ENCODE data around the gene WDR81.

DNA sequence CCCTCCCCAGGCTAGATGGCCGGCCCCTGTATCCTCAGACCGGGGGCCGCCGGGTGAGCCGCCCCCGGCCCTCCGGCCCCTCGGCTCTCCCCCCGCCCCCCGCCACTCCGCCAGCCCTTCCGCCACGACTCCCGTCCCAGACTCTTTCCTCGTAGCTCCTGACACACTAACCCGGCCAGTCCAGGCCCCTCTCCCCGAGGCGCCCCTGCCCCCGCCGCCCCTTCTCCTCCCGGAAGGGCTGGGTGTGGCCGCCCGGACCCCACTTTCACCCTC lies 8.8 kb upstream of the WDR81 start:
- TF ChIP-seq, protein P1, sequence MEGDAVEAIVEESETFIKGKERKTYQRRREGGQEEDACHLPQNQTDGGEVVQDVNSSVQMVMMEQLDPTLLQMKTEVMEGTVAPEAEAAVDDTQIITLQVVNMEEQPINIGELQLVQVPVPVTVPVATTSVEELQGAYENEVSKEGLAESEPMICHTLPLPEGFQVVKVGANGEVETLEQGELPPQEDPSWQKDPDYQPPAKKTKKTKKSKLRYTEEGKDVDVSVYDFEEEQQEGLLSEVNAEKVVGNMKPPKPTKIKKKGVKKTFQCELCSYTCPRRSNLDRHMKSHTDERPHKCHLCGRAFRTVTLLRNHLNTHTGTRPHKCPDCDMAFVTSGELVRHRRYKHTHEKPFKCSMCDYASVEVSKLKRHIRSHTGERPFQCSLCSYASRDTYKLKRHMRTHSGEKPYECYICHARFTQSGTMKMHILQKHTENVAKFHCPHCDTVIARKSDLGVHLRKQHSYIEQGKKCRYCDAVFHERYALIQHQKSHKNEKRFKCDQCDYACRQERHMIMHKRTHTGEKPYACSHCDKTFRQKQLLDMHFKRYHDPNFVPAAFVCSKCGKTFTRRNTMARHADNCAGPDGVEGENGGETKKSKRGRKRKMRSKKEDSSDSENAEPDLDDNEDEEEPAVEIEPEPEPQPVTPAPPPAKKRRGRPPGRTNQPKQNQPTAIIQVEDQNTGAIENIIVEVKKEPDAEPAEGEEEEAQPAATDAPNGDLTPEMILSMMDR (IDR thresholded peaks at IDR 0.05): no peak
- no peak for TF ChIP-seq POLR2AphosphoS5 (IDR thresholded peaks at IDR 0.05)
